NCI-H526 (cell line): ENCODE results near the gene LTA.

Source experiments
- DNase-seq, 2 experiments: peaks; one replicate each; lab custom pipeline; 2025; lab: John Stamatoyannopoulos, UW

Gene LTA

DNA sequence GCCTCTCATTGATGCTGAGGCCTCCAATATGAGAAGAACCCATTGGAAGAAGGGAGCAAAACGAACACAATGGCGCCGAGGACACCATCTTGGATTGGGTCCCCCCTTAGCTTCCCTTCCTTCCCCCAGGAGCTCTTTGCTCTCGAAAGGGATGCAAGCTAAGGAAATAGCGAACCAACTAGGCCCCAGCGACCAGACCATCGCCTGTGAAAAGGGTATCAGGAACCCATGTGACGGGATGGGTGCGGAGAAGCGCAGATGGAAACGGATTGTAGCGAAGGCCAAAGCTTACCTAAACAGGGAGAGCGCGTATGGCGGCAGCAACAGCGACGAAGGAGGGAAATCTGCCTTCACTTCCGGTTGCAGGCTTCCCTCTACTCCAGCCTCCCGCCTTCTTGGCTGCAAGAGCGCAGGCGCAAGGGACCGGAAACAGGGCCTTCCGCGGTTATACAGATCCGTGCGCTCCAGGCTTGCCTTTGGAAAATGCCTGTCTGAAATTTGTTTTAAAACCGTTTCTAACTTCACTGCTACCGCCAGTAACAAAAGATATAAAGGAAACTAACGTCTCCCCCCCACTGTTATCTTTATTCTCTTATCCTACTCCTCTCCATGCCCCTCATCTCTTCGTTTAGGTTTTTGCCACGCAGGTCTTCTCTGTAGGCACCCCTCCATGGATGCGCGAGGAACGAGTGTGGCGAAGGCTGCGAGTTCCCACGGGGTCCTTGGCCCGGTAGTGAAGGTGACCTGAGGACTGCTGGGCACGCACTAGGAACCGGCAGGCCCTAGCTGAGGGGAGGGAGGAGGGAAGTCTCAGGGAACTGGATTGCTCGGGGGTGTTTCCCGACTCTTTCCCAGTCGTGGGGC, 30.2 kb upstream of the LTA start, which contains the start of gene DDX39B:
DDX39B (minus strand) TSS at position 346 of the 864 bp plus-strand sequence. CDS start 1,471 bp downstream, outside the sequence.
- peak; percentile 96 to 98 for DNase-seq

DNA sequence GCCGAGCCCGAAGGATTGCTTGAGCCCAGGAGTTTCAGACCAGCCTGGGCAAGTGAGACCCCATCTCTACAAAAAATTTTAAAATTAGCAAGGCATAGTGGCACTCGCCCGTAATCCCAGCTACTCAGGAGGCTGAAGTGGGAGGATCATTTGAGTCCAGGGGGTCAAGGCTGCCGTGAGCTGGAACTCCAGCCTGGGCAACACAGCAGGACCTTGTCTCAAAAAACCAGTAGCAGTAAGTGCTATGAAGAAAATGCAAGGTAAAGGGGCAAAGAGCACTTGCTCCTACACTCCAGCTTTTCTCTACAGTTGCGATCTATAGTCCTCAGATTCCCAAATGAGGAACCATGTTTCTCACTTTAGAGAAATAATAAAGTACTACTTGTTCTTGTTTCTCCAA, 28.4 kb upstream of the LTA start:
- DNase-seq: no peak

DNA sequence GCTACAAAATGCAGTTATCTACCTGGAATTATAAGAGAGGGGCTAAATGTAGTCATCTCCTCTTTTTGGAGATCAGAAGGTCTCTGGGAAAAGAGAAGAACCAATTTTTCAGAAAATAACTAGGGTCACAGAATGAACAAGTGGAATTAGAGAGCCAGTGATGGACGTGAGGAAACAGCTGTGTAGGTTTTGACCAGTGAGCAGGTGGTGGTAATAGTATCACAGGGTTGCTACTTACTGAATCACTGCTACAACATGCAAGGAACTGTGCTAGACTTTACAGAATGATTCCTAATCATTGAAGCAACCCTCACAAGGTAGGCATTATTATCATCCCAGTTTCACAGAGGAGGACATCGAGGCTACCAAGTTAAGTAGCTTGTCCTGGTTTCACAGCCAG, 27.4 kb upstream of the LTA start:
- DNase-seq: no peak

DNA sequence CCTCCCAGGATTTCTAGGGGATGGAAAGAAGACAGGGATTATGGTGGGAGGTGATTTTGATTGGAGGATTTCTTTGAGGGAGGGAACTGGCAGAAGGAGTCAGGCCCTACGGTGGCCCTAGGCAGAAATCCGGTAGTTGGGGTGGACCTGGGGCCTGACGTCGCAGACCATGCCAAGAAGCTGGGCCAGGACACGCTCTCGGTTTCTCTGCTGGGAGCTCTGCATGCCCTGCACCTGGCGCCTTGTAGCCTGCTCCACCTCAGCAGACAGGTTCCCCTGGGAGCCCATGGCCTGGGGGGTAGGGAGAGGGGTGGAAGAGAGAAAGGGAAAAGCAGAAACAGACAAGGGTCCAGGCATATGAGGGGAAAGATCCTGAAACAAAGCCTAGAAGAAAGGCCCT, 26.8 kb upstream of the LTA start:
- peak in 1 of 2 experiments; percentile 42 for DNase-seq

DNA sequence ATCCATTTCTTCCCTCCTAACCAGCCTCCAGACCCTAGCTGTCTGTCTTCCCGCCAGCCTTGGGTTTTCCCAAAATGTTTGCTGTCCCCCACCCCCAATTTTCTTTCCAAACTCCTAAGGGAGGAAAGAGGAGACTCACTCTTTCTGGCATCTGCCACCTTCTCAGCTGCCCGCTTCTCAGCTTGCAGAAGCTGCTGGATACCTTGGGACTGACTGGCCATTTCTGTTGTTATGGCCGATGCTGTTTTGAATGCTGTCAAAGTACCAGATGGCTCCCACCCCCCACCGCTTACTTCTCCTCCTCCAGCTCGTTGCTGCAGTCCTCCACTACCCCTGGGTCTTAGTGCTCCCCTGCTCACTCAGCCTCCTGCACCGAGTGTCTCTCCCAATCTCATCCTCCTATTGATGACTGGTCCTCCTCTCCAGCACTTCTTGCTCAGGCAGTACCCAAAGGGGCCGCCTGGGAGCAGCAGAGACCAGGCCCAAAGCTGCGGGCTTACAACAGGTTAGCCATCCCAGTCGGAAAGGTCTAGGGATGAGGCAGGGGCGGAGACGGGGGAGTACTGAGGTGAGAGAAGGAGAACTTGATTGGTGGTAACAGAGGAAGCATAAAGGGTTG, 25.6 kb upstream of the LTA start, which contains the start of gene ATP6V1G2:
ATP6V1G2 (minus strand) TSS at position 270 of the 619 bp plus-strand sequence; CDS start at position 221, 49 bp downstream.
- DNase-seq: peak; percentile 97 to 98

DNA sequence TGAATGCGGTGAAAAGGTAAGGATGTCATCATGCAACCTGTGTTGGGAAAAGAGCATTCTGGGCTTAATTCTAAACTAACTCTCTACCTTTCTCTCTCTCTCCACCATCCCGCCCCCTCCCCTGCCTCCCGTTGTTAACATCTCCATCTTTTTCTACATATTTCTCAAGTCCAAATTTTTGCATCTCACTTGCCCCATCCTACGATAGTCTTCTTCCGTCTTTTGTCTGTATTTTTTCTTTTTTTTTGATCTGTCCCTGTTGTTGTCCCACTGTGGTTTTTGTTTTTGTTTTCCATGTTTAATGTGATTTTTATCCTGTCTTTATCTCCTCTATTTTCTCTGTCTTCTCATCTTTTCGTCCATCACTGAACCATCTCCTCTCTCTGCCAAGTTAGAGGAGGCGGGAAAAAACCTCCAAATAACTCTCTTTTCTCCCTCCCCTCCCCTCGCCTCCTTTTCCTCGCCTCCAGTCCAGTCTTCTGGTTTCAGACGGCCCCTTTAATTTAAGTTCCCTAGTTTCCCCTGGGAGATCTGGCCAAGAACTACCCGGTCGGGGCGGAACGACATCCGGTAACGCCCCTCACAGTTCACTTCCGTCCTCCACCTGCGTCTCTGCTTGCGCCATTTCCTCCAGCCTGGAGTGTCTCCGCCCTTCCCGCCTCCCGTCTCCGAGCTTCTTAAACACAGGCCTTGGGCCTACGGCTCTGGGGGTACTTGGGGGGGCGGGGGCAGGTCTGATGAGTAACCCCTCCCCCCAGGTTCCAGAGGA, 24.9 kb upstream of the LTA start, which contains the start of gene NFKBIL1:
NFKBIL1 (plus strand) TSS at position 651 of the 769 bp plus-strand sequence; CDS start at position 738, 87 bp downstream.
- peak; percentile 94 to 98 for DNase-seq

DNA sequence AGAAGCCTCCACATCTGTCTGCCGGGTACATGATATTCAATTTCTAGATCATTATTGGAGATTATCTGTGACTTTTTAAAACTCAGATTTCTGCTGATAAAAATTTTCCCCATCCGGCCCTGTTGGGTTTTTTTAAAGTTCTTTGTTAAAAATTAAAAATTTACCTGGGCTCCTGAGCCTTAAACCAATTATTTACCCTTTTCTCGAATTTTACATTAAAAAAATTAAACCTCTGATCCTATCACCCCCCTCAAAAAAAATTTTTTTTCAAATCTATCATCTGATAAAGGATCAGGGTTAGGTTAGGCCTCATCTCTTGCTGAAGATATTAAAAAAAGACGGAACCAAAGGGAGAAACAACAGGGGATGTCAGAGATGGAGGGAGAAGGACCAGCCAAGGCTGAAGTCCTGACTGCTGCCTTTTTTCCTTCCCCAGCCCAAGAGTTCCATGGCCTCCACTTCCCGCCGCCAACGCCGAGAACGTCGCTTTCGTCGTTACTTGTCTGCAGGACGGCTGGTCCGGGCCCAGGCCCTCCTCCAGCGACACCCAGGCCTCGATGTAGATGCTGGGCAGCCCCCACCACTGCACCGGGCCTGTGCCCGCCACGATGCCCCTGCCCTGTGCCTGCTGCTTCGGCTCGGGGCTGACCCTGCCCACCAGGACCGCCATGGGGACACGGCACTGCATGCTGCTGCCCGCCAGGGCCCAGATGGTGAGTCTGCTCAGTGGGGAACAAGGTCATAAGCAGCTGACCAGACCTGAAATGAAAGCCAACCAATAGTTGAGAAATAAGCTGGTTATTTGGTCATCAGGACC, 24.2 kb upstream of the LTA start:
- DNase-seq: peak in 1 of 2 experiments; percentile 39

DNA sequence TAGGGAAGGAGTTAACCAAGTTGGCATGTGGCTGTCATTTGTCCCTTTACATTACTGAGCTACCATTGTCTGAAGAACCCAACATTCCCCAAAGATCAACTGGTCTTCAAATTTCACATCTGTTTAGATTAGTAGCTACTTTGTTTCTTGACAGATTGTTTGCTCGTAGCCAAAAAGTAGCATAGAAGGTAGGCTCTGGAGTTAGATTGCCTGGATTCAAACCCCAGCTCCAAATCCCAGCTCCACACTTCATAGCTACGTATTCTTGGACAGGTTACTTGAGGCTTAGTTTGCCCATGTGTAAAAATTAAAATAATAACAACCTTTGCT, 23.6 kb upstream of the LTA start:
- no peak for DNase-seq

DNA sequence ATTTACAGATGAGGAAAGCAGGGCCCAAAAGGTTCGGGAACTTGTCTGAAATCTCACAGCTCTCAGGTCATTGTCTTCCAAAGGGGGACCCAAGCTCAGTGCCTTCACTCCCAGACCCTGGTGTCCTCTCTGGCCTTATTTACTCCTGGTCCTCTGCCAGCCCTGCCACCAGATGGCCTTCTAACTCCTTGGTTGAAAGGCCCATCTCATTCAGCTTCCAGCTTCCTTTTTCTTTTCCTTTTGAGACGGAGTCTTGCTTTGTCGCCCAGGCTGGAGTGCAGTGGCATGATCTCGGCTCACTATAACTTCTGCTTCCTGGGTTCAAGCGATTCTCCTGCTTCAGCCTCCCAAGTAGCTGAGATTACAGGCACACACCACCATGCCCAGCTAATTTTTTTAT, 20.7 kb upstream of the LTA start:
- DNase-seq: peak in 1 of 2 experiments; percentile 48

DNA sequence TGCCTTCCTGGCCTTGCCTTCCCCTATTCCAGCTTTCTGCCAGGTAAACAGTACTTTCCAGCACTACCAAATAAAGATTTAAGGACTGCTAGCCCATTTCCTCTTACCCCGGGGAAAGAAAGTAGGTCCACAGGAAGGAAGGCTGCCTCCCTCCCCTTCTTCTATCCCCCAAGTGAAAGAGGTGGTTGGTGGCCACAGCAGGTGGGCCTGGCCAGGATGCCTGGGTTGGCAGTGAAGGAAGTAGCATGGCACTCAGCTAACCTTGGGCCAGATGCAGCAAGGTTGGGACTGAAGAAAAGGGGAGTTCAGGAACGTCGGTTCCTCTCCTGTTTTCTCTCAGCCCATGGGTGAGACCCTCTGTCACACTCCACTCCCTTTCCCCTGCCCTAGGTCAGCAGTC, 15.8 kb upstream of the LTA start:
- DNase-seq: no peak

DNA sequence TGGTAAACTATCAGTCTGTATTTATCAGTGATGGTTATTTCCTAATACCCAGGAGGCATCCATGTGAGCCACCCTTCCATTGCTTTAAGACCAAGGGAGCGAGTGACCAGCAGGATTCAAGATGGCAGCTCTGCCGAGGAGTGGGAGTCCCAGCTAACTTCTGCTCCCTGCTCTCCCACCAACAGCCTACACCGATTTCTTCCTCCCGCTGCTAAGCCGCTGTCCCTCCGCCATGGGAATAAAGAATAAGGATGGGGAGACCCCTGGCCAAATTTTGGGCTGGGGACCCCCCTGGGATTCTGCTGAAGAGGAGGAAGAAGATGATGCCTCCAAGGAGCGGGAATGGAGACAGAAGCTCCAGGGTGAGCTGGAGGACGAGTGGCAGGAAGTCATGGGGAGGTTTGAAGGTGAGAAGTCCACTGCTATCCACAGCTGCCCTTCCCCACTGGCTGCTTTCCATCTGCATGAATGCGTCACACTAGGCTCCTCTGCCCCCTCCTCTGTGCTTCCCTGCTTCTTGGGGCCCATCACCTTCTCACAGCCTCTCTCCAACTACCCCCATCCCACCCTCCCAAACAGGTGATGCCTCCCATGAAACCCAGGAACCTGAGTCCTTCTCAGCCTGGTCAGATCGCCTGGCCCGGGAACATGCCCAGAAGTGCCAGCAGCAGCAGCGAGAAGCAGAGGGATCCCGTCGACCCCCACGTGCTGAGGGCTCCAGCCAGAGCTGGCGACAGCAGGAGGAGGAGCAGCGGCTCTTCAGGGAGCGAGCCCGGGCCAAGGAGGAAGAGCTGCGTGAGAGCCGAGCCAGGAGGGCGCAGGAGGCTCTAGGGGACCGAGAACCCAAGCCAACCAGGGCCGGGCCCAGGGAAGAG, 14.4 kb upstream of the LTA start:
- DNase-seq: no peak

DNA sequence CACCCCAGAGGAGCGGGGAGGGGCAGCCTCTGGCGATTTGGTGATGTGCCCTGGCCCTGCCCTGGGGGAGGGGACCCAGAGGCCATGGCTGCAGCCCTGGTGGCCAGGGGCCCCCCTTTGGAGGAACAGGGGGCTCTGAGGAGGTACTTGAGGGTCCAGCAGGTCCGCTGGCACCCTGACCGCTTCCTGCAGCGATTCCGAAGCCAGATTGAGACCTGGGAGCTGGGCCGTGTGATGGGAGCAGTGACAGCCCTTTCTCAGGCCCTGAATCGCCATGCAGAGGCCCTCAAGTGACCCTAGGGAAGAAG, 13.8 kb upstream of the LTA start:
- no peak for DNase-seq

DNA sequence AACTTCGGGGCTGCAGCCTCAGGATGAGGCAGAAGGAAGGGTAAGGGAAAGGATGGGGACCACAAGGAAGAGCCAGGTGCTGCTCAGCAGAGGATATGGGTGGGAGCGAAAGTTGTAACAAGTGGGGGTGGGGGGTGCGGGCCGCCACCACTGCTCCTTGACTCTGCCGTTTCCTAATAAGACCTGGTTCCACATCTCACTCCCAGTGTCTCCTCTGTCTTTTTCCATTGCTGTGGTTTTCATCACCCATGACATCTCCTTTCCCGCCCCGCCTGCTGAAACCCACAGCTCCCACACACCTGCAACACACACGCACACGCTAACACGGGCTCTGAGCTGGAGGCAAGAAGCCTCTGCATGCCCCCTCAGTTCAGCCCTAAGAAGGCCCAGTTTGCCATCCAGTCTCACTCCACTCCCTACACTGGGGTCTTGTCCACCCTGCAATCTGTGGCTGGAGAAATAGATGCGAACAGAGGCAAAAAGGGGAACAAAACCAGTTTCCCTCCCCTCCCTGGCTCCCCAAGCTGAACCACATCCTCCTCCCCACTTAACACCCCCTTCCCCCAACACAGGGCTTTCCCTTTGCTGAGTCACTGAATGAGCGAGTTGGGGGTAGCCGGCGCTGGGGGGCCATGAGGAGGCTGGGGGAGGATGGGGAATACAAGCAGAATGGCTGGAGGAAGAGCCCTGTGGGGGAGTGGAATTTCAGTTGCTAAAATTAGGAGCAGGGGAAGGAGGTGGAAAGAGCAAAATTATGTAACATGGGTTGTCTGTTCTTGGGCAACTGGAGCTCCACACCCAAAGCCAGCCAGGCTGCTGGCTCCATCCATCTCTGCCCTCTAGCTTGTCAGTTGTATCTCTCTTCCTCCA, 13.2 kb upstream of the LTA start:
- no peak for DNase-seq

DNA sequence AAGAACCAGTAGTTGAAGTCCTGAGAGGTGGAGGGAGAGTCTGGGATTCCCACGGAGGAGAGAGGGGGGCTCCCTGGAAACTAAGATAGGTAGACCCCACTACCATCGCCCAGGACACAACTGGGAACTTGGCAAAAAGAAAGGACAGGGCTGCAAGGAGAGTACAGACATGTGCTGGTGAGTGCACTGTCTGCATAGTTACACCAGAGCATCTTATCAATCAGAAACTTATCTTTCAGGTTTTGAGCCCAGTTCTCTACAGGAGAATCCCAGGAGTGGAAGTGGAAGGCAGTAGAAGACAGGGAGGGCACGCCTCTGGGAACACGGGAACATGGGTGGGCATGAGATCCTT, 12.5 kb upstream of the LTA start:
- no peak for DNase-seq

DNA sequence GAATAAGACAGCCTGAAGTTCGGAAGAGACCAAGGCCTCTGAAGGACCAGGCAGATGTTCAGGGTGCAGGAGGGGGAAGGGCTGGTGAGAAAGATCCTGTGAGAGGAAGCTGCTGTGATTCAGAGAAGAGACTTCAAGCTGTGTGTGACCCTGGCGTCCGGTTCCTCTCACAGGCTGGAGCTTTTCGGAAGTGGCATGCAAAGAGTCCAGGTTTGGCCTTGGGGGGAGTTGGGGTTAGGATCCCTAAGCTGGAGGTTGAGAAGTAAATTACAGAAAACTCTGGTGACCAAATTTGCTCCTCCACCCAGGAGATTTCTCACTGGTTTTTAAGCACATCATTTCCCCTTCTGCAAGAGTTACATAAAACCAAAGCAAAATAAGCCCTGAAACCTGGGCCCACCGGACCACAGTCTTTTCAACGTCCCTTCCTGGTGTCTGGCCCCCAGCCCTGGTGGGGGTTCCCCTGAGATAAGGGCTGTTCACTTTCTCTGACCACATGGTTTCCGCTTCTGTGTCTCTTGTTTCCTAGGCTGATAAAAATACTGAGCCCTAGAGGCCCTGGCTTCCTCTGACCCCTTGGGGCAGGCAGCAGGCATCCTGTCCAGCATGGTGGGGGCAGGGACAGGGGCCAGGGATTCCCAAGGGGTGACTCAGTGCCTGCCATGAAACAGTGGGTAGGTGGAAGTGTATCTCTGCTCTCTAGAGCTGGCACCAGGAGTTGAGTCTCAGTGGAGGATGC, 12.0 kb upstream of the LTA start:
- no peak for DNase-seq

DNA sequence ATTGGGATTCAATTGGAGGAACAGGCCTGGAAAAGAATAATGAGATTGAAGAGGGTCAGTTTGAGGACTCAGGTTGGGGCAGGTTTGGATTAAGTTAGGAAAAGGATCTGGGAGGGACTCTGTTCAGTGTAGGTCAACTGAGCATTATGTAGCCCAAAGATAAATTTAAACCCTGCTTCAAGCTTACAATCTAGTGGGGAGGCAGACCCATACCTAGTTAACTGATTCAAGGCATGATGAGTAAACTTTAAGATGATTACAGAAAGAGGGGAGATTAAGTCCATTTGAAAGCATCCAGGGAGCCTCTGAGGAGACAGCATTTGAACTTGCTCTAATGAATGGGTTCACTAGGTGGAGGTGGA, 11.4 kb upstream of the LTA start:
- DNase-seq: no peak

DNA sequence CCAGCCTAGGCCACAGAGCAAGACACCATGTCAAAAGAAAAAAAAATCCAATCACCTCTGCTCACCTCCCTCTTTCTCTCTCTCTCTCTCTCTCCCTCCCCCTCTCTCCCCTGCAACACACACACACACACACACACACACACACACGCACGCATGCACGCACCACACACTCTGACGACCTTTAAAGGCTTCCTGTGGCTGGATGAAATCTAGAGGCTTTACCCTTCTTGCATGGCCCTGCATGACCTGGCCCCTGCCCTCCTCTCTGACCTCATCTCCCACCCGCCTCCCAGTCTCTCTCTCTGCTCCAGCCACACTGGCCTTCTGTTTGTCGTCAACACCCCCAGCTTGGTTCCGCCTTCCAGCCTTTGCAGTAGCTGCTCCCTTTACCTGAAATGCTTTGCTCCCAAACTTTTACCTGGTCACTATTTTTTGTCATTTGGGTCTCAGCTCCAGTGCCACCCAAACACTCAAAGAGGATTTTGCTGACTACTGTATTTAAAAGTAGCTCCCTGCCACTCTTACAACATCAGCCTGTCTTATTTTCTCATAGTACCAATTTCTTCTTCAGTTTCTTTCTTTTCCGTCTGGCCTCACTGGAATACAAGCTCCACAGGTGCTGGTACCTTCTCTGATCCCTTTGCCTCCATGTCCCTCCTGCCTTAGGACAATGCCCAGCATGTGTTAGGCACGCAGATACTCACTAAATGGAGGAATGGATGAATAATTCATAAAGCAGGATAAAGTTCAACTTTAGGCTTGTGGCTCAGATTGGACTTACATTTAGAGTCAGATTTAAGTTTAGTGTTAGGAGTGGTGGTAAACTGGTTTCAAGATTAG, 4.3 kb upstream of the LTA start:
- DNase-seq: no peak

DNA sequence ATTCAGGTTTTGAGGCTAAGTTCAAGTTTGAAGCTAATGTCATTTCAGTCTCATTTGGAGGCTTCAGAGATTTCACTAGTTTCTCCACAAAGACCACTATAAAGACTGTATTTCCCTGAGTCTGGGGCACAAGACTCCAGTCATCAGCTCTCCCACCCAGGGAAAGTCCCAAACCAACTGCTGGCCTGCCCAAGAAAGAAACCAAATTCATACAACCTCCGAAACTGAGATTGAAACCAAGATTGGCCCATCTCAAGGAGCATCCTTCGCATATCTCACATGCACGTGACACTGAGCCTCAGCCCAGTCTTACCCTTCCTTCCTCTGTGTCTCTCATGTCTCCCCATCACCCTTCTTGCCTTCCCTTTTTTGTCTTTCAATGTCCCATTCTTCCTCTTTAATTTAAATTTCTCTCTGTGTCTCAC, 3.5 kb upstream of the LTA start:
- no peak for DNase-seq
